ENCODE data around the gene TAF1D. TPM values are rescaled to one million over a fixed set of nuclear protein-coding genes. Genes with fewer than 3 reads are reported as not detected.

Gene TAF1D
- total RNA-seq, 2 donors from 2014 or later, result 284 to 353 TPM

- Mint-ChIP-seq H3K4me3 (no peak overlapping the region), H3K4me1 (ENCODE audit: low read depth) (peaks cover 19% of the 10 kb centered on the region), H3K27ac (peak overlapping the region; percentile 82), H3K36me3 (ENCODE audit: insufficient read depth in 2 of 2) (peaks cover 6 to 31% of the 10 kb centered on the region in 2 donors), H3K27me3 (ENCODE audit: low read depth) (no peaks in the 10 kb centered on the region), H3K9me3 (no peaks in the 10 kb centered on the region)
- ATAC-seq (replicated peaks in 1 of 2) (no peak), DNase-seq (no peak)
Measured at GRCh38 chr11:93729129-93729616, 12.1 kb downstream of the TAF1D start.

- H3K36me3 Mint-ChIP-seq (ENCODE audit: insufficient read depth in 2 of 2), result peaks cover 6 to 31% of the 10 kb centered on the region in 2 donors
Measured at GRCh38 chr11:93728792-93729128, 12.5 kb downstream of the TAF1D start.

GRCh38 chr11:93727985-93728791, 13.1 kb downstream of the TAF1D start:
- no peak overlapping the region for H3K4me3 Mint-ChIP-seq
- H3K36me3 Mint-ChIP-seq (ENCODE audit: insufficient read depth in 2 of 2), result peaks cover 5 to 31% of the 10 kb centered on the region in 2 donors
- DNase-seq (no peak), ATAC-seq (replicated peaks in 1 of 2) (no peak)
- no peaks in the 10 kb centered on the region for H3K9me3 Mint-ChIP-seq
- no peaks in the 10 kb centered on the region for H3K27me3 Mint-ChIP-seq (ENCODE audit: low read depth)
- peaks cover 13% of the 10 kb centered on the region for H3K4me1 Mint-ChIP-seq (ENCODE audit: low read depth)
- H3K27ac Mint-ChIP-seq, result peak overlapping the region; percentile 87

More at GRCh38 chr11:93728792-93729128, 12.5 kb downstream of the TAF1D start:
- peak overlapping the region; percentile 87 for H3K27ac Mint-ChIP-seq
- peaks cover 17% of the 10 kb centered on the region for H3K4me1 Mint-ChIP-seq (ENCODE audit: low read depth)
- no peaks in the 10 kb centered on the region for H3K9me3 Mint-ChIP-seq
- DNase-seq, result no peak
- no peak overlapping the region for H3K4me3 Mint-ChIP-seq
- H3K27me3 Mint-ChIP-seq (ENCODE audit: low read depth), result no peaks in the 10 kb centered on the region
- ATAC-seq (replicated peaks in 1 of 2), result no peak

- peaks cover 2 to 39% of the 10 kb centered on the region in 2 donors for H3K36me3 Mint-ChIP-seq (ENCODE audit: insufficient read depth in 2 of 2)
- no peak overlapping the region for H3K27ac Mint-ChIP-seq
- H3K27me3 Mint-ChIP-seq (ENCODE audit: low read depth), result no peaks in the 10 kb centered on the region
- no peak overlapping the region for H3K4me3 Mint-ChIP-seq
- ATAC-seq (replicated peaks in 1 of 2) (no peak), DNase-seq (no peak)
- no peaks in the 10 kb centered on the region for H3K4me1 Mint-ChIP-seq (ENCODE audit: low read depth)
- no peaks in the 10 kb centered on the region for H3K9me3 Mint-ChIP-seq
Measured at GRCh38 chr11:93724089-93724488, 17.2 kb downstream of the TAF1D start.

GRCh38 chr11:93720522-93720921, 20.8 kb downstream of the TAF1D start:
- DNase-seq, result no peak
- ATAC-seq (replicated peaks in 1 of 2), result no peak
- peaks cover 15 to 55% of the 10 kb centered on the region in 2 donors for H3K36me3 Mint-ChIP-seq (ENCODE audit: insufficient read depth in 2 of 2)
- H3K4me3 Mint-ChIP-seq, result no peak overlapping the region
- H3K9me3 Mint-ChIP-seq, result no peaks in the 10 kb centered on the region
- no peaks in the 10 kb centered on the region for H3K27me3 Mint-ChIP-seq (ENCODE audit: low read depth)
- H3K27ac Mint-ChIP-seq, result no peak overlapping the region
- H3K4me1 Mint-ChIP-seq (ENCODE audit: low read depth), result peaks cover 21% of the 10 kb centered on the region

- Mint-ChIP-seq H3K36me3 (ENCODE audit: insufficient read depth in 2 of 2) (peaks cover 24 to 61% of the 10 kb centered on the region in 2 donors), H3K4me1 (ENCODE audit: low read depth) (peaks cover 21% of the 10 kb centered on the region), H3K4me3 (no peak overlapping the region), H3K27me3 (ENCODE audit: low read depth) (no peaks in the 10 kb centered on the region), H3K27ac (peak overlapping the region; percentile 57), H3K9me3 (peaks cover 0 to 1% of the 10 kb centered on the region in 2 donors)
- no peak for ATAC-seq (replicated peaks in 1 of 2)
- DNase-seq, result no peak
Measured at GRCh38 chr11:93719310-93719709, 22.0 kb downstream of the TAF1D start.

GRCh38 chr11:93718057-93718563, 23.2 kb downstream of the TAF1D start:
- peak overlapping the region; percentile 60 for H3K27ac Mint-ChIP-seq
- peaks cover 21% of the 10 kb centered on the region for H3K4me1 Mint-ChIP-seq (ENCODE audit: low read depth)
- H3K36me3 Mint-ChIP-seq (ENCODE audit: insufficient read depth in 2 of 2), result peaks cover 28 to 72% of the 10 kb centered on the region in 2 donors
- H3K9me3 Mint-ChIP-seq, result peaks cover 0 to 1% of the 10 kb centered on the region in 2 donors
- H3K4me3 Mint-ChIP-seq, result peak overlapping the region; percentile 2 to 14
- DNase-seq, result no peak
- no peaks in the 10 kb centered on the region for H3K27me3 Mint-ChIP-seq (ENCODE audit: low read depth)
- peak in 1 of 2 donors; percentile 21 for ATAC-seq (replicated peaks in 1 of 2)

GRCh38 chr11:93717501-93717900, 23.8 kb downstream of the TAF1D start:
- Mint-ChIP-seq H3K4me1 (ENCODE audit: low read depth) (peaks cover 21% of the 10 kb centered on the region), H3K27me3 (ENCODE audit: low read depth) (no peaks in the 10 kb centered on the region), H3K4me3 (no peak overlapping the region), H3K36me3 (ENCODE audit: insufficient read depth in 2 of 2) (peaks cover 31 to 76% of the 10 kb centered on the region in 2 donors), H3K27ac (peak overlapping the region; percentile 60), H3K9me3 (peaks cover 0 to 1% of the 10 kb centered on the region in 2 donors)
- no peak for ATAC-seq (replicated peaks in 1 of 2)
- no peak for DNase-seq

GRCh38 chr11:93715797-93716396, 25.4 kb downstream of the TAF1D start:
- no peak for DNase-seq
- H3K27me3 Mint-ChIP-seq (ENCODE audit: low read depth), result no peaks in the 10 kb centered on the region
- H3K4me1 Mint-ChIP-seq (ENCODE audit: low read depth), result peaks cover 21% of the 10 kb centered on the region
- peaks cover 0 to 5% of the 10 kb centered on the region in 2 donors for H3K9me3 Mint-ChIP-seq
- H3K4me3 Mint-ChIP-seq, result no peak overlapping the region
- no peak overlapping the region for H3K27ac Mint-ChIP-seq
- no peak for ATAC-seq (replicated peaks in 1 of 2)
- H3K36me3 Mint-ChIP-seq (ENCODE audit: insufficient read depth in 2 of 2), result peaks cover 38 to 73% of the 10 kb centered on the region in 2 donors

- no peak overlapping the region for H3K27ac Mint-ChIP-seq
- ATAC-seq (replicated peaks in 1 of 2) (no peak), DNase-seq (no peak)
- H3K4me1 Mint-ChIP-seq (ENCODE audit: low read depth), result peaks cover 12% of the 10 kb centered on the region
- H3K36me3 Mint-ChIP-seq (ENCODE audit: insufficient read depth in 2 of 2), result peaks cover 60 to 88% of the 10 kb centered on the region in 2 donors
- peaks cover 17 to 21% of the 10 kb centered on the region in 2 donors for H3K9me3 Mint-ChIP-seq
- H3K4me3 Mint-ChIP-seq, result no peak overlapping the region
- H3K27me3 Mint-ChIP-seq (ENCODE audit: low read depth), result no peaks in the 10 kb centered on the region
Measured at GRCh38 chr11:93712678-93713077, 28.6 kb downstream of the TAF1D start.

- ATAC-seq (replicated peaks in 1 of 2) (no peak), DNase-seq (no peak)
- H3K27ac Mint-ChIP-seq, result peak overlapping the region; percentile 38
- H3K27me3 Mint-ChIP-seq (ENCODE audit: low read depth), result no peaks in the 10 kb centered on the region
- peaks cover 17 to 21% of the 10 kb centered on the region in 2 donors for H3K9me3 Mint-ChIP-seq
- H3K4me1 Mint-ChIP-seq (ENCODE audit: low read depth), result no peaks in the 10 kb centered on the region
- no peak overlapping the region for H3K4me3 Mint-ChIP-seq
- peaks cover 54 to 88% of the 10 kb centered on the region in 2 donors for H3K36me3 Mint-ChIP-seq (ENCODE audit: insufficient read depth in 2 of 2)
Measured at GRCh38 chr11:93710239-93710638, 31.1 kb downstream of the TAF1D start.

GRCh38 chr11:93704237-93704636, 37.1 kb downstream of the TAF1D start:
- H3K4me3 Mint-ChIP-seq, result no peak overlapping the region
- ATAC-seq (replicated peaks in 1 of 2), result no peak
- H3K4me1 Mint-ChIP-seq (ENCODE audit: low read depth), result no peaks in the 10 kb centered on the region
- DNase-seq, result no peak
- no peaks in the 10 kb centered on the region for H3K27me3 Mint-ChIP-seq (ENCODE audit: low read depth)
- H3K27ac Mint-ChIP-seq, result no peak overlapping the region
- H3K9me3 Mint-ChIP-seq, result peaks cover 7 to 8% of the 10 kb centered on the region in 2 donors
- H3K36me3 Mint-ChIP-seq (ENCODE audit: insufficient read depth in 2 of 2), result peaks cover 31 to 54% of the 10 kb centered on the region in 2 donors

GRCh38 chr11:93700830-93701229, 40.5 kb downstream of the TAF1D start:
- Mint-ChIP-seq H3K9me3 (no peaks in the 10 kb centered on the region), H3K27me3 (ENCODE audit: low read depth) (no peaks in the 10 kb centered on the region), H3K36me3 (ENCODE audit: insufficient read depth in 2 of 2) (peaks cover 27 to 50% of the 10 kb centered on the region in 2 donors), H3K4me1 (ENCODE audit: low read depth) (no peaks in the 10 kb centered on the region), H3K27ac (no peak overlapping the region), H3K4me3 (no peak overlapping the region)
- DNase-seq (no peak), ATAC-seq (replicated peaks in 1 of 2) (no peak)
